HFFc6 (cell line): ENCODE results near the gene HOMER3. TPM values are rescaled to one million over a fixed set of nuclear protein-coding genes. Genes with fewer than 3 reads are reported as not detected.

Experiments
- DNase-seq: peaks from one replicate; pipeline ENCODE4 v3.0.0-alpha.2; 2018
- H3K27ac Mint-ChIP-seq: 2 replicates; pipeline ENCODE4 v1.8.0; 2020; ENCODE audit warnings: mild to moderate bottlenecking, mixed read lengths
- H3K27me3 Mint-ChIP-seq: 2 replicates; pipeline ENCODE4 v1.8.0; 2021; ENCODE audit warnings: mild to moderate bottlenecking, moderate library complexity, mixed read lengths; ENCODE audit not compliant: insufficient read depth
- H3K36me3 Mint-ChIP-seq: 2 replicates; pipeline ENCODE4 v1.8.0; 2021; ENCODE audit warnings: low read depth, mixed read lengths
- H3K4me1 Mint-ChIP-seq: 2 replicates; pipeline ENCODE4 v1.8.0; 2020; ENCODE audit warnings: low read depth, mixed read lengths
- H3K4me3 Mint-ChIP-seq: 2 replicates; pipeline ENCODE4 v1.8.0; 2020; ENCODE audit warnings: mild to moderate bottlenecking, moderate library complexity, mixed read lengths
- H3K9me3 Mint-ChIP-seq: 2 replicates; pipeline ENCODE4 v1.8.0; 2020; ENCODE audit warnings: mild to moderate bottlenecking, mixed read lengths
- total RNA-seq, 6 experiments: library from RNA; stranded (reverse); fragmentation: NEBNext Ultra II Directional; extraction: Animal tissue kit (Norgen Biotek cat#: 25700); gene quantifications; 2 replicates in 1 of 6; 3 replicates in 5 of 6; pipeline ENCODE4 v1.2.3, GENCODE V29; 2021
- TF ChIP-seq, protein P1 (sequence below): fragments of 200-600 bp; sonication (generic); IDR thresholded peaks from 2 replicates; pipeline ENCODE4 v1.5.0; 2021; ENCODE audit warnings: antibody characterized with exemption, mild to moderate bottlenecking

HOMER3 gene
- total RNA-seq, 6 experiments from 2014 or later: 68.1 to 89.1 (median 77.9) TPM

DNA sequence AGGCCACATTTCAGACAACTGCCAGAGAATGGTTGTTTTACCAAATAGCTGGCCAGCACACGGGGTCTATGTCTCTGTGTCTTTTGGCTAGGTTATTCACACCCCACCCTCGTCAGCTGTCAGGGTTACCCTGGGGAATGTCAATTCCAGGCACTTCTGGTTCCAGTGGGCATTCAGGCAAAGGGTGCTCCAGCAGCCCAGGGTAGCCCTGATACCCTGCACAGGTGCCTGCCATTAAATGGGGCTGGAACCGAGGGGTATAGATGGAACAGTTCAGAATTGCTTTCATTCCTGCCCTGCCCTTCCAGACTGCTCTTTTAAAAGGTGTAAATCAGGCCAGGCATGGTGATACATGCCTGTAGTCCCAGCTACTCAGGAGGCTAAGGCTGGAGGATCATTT is 43.2 kb upstream of the HOMER3 start:
- peaks cover 7% of the 10 kb centered on the region; the same call in 1 of the 2 replicates for H3K27me3 Mint-ChIP-seq
- no peak overlapping the region for H3K4me3 Mint-ChIP-seq
- H3K9me3 Mint-ChIP-seq: no peaks in the 10 kb centered on the region
- TF ChIP-seq, protein P1, sequence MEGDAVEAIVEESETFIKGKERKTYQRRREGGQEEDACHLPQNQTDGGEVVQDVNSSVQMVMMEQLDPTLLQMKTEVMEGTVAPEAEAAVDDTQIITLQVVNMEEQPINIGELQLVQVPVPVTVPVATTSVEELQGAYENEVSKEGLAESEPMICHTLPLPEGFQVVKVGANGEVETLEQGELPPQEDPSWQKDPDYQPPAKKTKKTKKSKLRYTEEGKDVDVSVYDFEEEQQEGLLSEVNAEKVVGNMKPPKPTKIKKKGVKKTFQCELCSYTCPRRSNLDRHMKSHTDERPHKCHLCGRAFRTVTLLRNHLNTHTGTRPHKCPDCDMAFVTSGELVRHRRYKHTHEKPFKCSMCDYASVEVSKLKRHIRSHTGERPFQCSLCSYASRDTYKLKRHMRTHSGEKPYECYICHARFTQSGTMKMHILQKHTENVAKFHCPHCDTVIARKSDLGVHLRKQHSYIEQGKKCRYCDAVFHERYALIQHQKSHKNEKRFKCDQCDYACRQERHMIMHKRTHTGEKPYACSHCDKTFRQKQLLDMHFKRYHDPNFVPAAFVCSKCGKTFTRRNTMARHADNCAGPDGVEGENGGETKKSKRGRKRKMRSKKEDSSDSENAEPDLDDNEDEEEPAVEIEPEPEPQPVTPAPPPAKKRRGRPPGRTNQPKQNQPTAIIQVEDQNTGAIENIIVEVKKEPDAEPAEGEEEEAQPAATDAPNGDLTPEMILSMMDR: no peak
- DNase-seq: no peak
- no peak overlapping the region for H3K27ac Mint-ChIP-seq
- peaks cover 8% of the 10 kb centered on the region for H3K4me1 Mint-ChIP-seq
- H3K36me3 Mint-ChIP-seq: no peaks in the 10 kb centered on the region

DNA sequence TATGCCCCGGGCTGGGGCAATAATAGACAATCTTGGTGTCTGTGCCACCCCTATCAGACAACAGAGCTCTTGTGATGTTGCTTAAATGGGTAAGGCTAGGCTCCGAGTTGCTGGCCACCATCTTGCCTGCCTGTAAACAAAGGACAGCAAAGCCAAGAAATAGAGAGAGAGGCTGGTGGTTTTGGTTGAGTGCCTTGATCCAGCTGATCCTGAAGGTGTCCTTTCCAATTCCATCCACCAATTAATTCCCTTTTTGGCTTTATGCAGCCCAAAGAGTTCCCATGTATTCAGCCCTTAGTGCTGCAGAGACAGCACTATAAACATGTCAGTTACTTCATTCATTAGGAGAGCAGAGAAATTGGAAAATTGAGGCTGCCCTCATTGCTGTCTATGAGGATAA is 41.7 kb upstream of the HOMER3 start:
- H3K4me3 Mint-ChIP-seq: no peak overlapping the region
- TF ChIP-seq, protein P1: no peak
- no peak overlapping the region for H3K27ac Mint-ChIP-seq
- no peaks in the 10 kb centered on the region for H3K9me3 Mint-ChIP-seq
- H3K27me3 Mint-ChIP-seq: peaks cover 13% of the 10 kb centered on the region
- DNase-seq: no peak
- H3K36me3 Mint-ChIP-seq: no peaks in the 10 kb centered on the region
- H3K4me1 Mint-ChIP-seq: peaks cover 8% of the 10 kb centered on the region

DNA sequence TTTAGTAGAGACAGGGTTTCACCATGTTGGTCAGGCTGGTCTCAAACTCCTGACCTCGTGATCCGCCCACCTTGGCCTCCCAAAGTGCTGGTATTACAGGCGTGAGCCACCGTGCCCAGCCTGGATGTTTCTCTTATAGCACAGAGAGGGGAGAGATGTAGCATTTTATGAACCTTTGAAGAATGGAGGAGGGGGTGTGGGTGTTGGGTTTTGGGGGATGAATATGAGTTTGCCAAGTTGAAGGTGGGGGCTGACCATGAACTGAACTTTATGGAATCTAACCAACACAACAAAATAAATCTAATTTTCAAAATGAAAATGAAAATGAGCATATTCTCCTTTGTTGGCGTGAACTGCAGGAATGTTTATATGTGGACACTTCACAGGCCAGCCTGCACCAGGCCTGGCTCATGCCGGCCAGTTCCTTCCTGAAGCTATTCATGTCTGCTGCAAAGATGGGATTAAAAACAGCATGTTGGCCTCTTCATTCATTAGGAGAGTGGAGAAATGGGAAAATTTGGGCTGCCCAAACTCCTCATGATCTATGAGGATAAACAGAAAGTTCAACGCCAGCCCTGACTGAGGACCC is 39.5 kb upstream of the HOMER3 start:
- Mint-ChIP-seq H3K4me3 (no peak overlapping the region), H3K9me3 (no peaks in the 10 kb centered on the region), H3K36me3 (no peaks in the 10 kb centered on the region), H3K27ac (no peak overlapping the region), H3K27me3 (peaks cover 13% of the 10 kb centered on the region), H3K4me1 (no peaks in the 10 kb centered on the region)
- no peak for DNase-seq
- TF ChIP-seq, protein P1: no peak

DNA sequence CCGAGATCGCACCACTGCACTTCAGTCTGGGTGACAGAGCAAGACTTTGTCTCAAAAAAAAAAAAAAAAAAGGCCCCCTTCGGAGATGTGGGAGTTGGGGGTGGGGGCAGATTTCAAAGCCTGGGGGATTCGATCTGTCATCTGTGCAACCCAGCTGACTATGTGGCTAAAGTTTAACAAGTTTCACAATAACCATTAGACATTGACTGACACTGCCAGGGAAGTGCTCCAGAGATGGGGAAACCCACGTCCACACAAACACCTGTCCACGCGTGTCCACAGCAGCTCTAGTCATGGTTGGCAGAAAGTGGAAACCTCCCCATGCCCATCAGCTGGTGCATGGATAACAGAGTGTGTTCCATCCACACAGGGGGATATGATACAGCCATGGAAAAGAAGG is 37.6 kb upstream of the HOMER3 start:
- TF ChIP-seq, protein P1: no peak
- DNase-seq: no peak
- peaks cover 10% of the 10 kb centered on the region for H3K27me3 Mint-ChIP-seq
- no peaks in the 10 kb centered on the region for H3K36me3 Mint-ChIP-seq
- H3K4me1 Mint-ChIP-seq: peaks cover 8% of the 10 kb centered on the region
- no peak overlapping the region for H3K27ac Mint-ChIP-seq
- H3K4me3 Mint-ChIP-seq: no peak overlapping the region
- H3K9me3 Mint-ChIP-seq: no peaks in the 10 kb centered on the region

DNA sequence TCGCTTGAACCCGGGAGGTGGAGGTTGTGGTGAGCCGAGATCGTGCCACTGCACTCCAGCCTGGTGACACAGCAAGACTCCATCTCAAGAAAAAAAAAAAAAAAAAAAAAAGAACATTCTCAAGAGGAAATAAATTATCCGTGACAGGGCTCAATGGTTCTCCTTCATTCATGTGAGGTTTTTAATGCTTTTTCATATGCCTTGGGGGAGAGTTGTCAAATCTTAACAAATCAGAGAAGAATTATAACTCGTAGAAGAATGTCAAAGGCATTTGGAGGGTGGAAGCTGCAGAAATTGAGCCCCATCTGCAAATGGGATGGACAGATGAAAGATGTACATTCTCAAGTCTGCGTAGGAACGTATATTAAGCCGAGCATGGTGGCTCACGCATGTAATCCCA is 34.9 kb upstream of the HOMER3 start:
- H3K36me3 Mint-ChIP-seq: no peaks in the 10 kb centered on the region
- TF ChIP-seq, protein P1: no peak
- no peak overlapping the region for H3K4me3 Mint-ChIP-seq
- peaks cover 25% of the 10 kb centered on the region for H3K4me1 Mint-ChIP-seq
- H3K27ac Mint-ChIP-seq: no peak overlapping the region
- peaks cover 6% of the 10 kb centered on the region for H3K27me3 Mint-ChIP-seq
- no peak for DNase-seq
- no peaks in the 10 kb centered on the region for H3K9me3 Mint-ChIP-seq

DNA sequence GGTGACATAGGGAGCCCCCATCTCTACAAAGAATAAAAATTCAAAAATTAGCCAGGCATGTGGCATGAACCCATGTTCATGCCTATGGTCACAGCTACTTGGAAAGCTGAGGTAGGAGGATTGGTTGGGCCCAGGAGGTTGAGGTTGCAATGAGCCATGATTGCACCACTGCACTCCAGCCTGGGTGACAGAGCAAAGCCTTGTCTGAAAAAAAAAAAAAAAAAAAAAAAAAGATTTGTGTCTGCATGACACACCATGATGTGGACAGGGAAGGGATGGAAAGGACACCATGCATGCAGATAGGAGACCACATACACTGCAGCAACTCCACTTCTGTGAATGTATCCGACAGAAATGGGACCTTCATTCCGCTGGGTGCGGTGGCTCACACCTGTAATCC is 34.0 kb upstream of the HOMER3 start:
- H3K4me1 Mint-ChIP-seq: peaks cover 33% of the 10 kb centered on the region
- no peak overlapping the region for H3K27ac Mint-ChIP-seq
- H3K36me3 Mint-ChIP-seq: no peaks in the 10 kb centered on the region
- no peaks in the 10 kb centered on the region for H3K9me3 Mint-ChIP-seq
- peak; percentile 24 for DNase-seq
- peaks cover 8% of the 10 kb centered on the region for H3K27me3 Mint-ChIP-seq
- no peak overlapping the region for H3K4me3 Mint-ChIP-seq
- TF ChIP-seq, protein P1: no peak
